Mesenchymal stem cell (in vitro differentiated cells and primary cell): Measurements from ENCODE around the gene WASHC4.

Experiments
- DNase-seq: peaks from one replicate; pipeline ENCODE4 v3.0.0-alpha.2; 2013
- H2AFZ ChIP-seq: one replicate; pipeline ENCODE4 v1.6.1; 2013; ENCODE audit warnings: low read depth, mild to moderate bottlenecking, control low read depth, inconsistent platforms, low read length, moderate library complexity
- H2AK5ac ChIP-seq: 2 replicates; pipeline ENCODE4 v1.6.1; 2013; ENCODE audit warnings: low read length, moderate library complexity, mild to moderate bottlenecking, inconsistent platforms; ENCODE audit not compliant: severe bottlenecking
- H2BK120ac ChIP-seq: one replicate; pipeline ENCODE4 v1.6.1; 2013; ENCODE audit warnings: low read depth, mild to moderate bottlenecking, inconsistent platforms, low read length, moderate library complexity
- H2BK12ac ChIP-seq, 2 experiments: one replicate each; pipeline ENCODE4 v1.6.1; 2013; ENCODE audit warnings: inconsistent platforms in 2 of 2, low read length in 2 of 2, mild to moderate bottlenecking in 2 of 2, moderate library complexity in 2 of 2, control low read depth in 1 of 2
- H2BK15ac ChIP-seq: one replicate; pipeline ENCODE4 v1.6.1; 2013; ENCODE audit warnings: mild to moderate bottlenecking, low read depth, inconsistent platforms; ENCODE audit not compliant: poor library complexity, severe bottlenecking
- H2BK5ac ChIP-seq: 2 replicates; pipeline ENCODE4 v1.6.1; 2013; ENCODE audit warnings: low read depth, mild to moderate bottlenecking, low read length, control low read depth, inconsistent platforms; ENCODE audit not compliant: poor library complexity, severe bottlenecking
- H3K14ac ChIP-seq, 2 experiments: one replicate each; pipeline ENCODE4 v1.6.1; 2013; ENCODE audit warnings: inconsistent platforms in 2 of 2, low read length in 2 of 2, control low read depth in 1 of 2, mild to moderate bottlenecking in 1 of 2, moderate library complexity in 1 of 2
- H3K18ac ChIP-seq, 2 experiments: one replicate each; pipeline ENCODE4 v1.6.1; 2013; ENCODE audit warnings: inconsistent platforms in 2 of 2, low read length in 2 of 2, control low read depth in 1 of 2, low read depth in 1 of 2, mild to moderate bottlenecking in 1 of 2
- H3K23ac ChIP-seq, 2 experiments: one replicate each; pipeline ENCODE4 v1.6.1; 2013; ENCODE audit warnings: inconsistent platforms in 2 of 2, low read length in 2 of 2, mild to moderate bottlenecking in 2 of 2, moderate library complexity in 2 of 2, control low read depth in 1 of 2
- H3K27ac ChIP-seq: 2 replicates; pipeline ENCODE4 v1.5.1; 2013; ENCODE audit warnings: mild to moderate bottlenecking, moderate library complexity, low read length, control low read depth, inconsistent platforms; ENCODE audit not compliant: poor library complexity, severe bottlenecking
- H3K27me3 ChIP-seq, 2 experiments: 2 replicates each; pipeline versions ENCODE4 v1.6.1 to v1.7.0; 2013; ENCODE audit warnings: low read length in 2 of 2, mild to moderate bottlenecking in 2 of 2, moderate library complexity in 2 of 2, control low read depth in 1 of 2, inconsistent platforms in 1 of 2; ENCODE audit not compliant: control insufficient read depth in 1 of 2, insufficient read depth in 1 of 2
- H3K36me3 ChIP-seq, 2 experiments: 2 replicates each; pipeline versions ENCODE4 v1.6.1 to v1.7.0; 2013; ENCODE audit warnings: low read length in 2 of 2, control low read depth in 1 of 2, inconsistent platforms in 1 of 2, low read depth in 1 of 2, mild to moderate bottlenecking in 1 of 2; ENCODE audit not compliant: insufficient read depth in 2 of 2, control insufficient read depth in 1 of 2
- H3K4ac ChIP-seq, 2 experiments: one replicate each; pipeline ENCODE4 v1.6.1; 2013; ENCODE audit warnings: inconsistent platforms in 2 of 2, low read length in 2 of 2, mild to moderate bottlenecking in 2 of 2, moderate library complexity in 2 of 2, control low read depth in 1 of 2, low read depth in 1 of 2
- H3K4me1 ChIP-seq: 2 replicates; pipeline ENCODE4 v1.6.1; 2013; ENCODE audit warnings: low read depth, low read length, control low read depth; ENCODE audit not compliant: control insufficient read depth, insufficient read depth
- H3K4me2 ChIP-seq: 2 replicates; pipeline ENCODE4 v1.6.1; 2013; ENCODE audit warnings: low read length, mild to moderate bottlenecking, inconsistent platforms; ENCODE audit not compliant: poor library complexity, severe bottlenecking
- H3K4me3 ChIP-seq, 2 experiments: 2 replicates each; pipeline versions ENCODE4 v1.5.1 to v1.7.0; 2013; ENCODE audit warnings: low read length in 2 of 2, mild to moderate bottlenecking in 2 of 2, control low read depth in 1 of 2, low read depth in 1 of 2; ENCODE audit not compliant: insufficient read depth in 1 of 2
- H3K79me1 ChIP-seq: replicated peaks from 2 replicates; pipeline ENCODE4 v1.6.1; 2013; ENCODE audit warnings: mild to moderate bottlenecking, control low read depth, low read length, inconsistent platforms; ENCODE audit not compliant: poor library complexity, severe bottlenecking
- H3K9ac ChIP-seq: 2 replicates; pipeline ENCODE4 v1.7.0; 2013; ENCODE audit warnings: mild to moderate bottlenecking, low read length, moderate library complexity
- H3K9me3 ChIP-seq: 2 replicates; pipeline ENCODE4 v1.7.0; 2013; ENCODE audit warnings: mild to moderate bottlenecking, low read length; ENCODE audit not compliant: control insufficient read depth
- H4K8ac ChIP-seq: one replicate; pipeline ENCODE4 v1.6.1; 2013; ENCODE audit warnings: inconsistent platforms, mild to moderate bottlenecking, low read length, moderate library complexity
- H4K91ac ChIP-seq: one replicate; pipeline ENCODE4 v1.6.1; 2013; ENCODE audit warnings: mild to moderate bottlenecking, low read length, inconsistent platforms
- WGBS: methylation state at CpG from one replicate; pipeline ENCODE4 v1.1.7; 2013; ENCODE audit warnings: mixed read lengths; 5-methylcytosine and 5-hydroxymethylcytosine counted together

WASHC4 gene

DNA sequence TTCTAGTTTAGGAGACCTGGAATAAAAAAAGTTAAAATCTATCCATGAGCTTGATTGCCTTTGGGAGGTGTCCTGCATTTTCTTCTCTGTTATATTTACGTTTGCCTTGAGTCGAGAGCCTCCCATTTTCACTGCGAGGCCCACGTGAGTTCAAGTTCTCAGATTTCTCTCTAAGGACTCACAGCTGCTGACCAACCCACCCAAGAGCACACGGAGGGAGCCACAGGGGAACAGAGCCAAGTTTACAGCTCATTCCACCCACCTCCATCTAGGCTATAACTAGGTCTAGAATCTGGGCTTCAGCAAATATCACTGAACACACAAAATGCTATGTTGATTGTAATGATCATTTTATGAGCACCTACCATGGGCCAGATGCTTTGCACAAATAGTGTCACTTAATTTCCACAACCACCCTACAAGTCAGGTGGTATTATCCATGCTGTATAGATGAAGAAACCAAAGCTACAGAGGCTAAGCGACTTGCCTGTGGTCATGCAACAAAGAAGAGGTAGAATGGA lies 40.0 kb upstream of the WASHC4 start:
- H3K14ac ChIP-seq = no peak overlapping the region
- 74% methylated on average over 6 of the region's 6 CpGs for WGBS
- H3K79me1 ChIP-seq = no peaks in the 10 kb centered on the region

DNA sequence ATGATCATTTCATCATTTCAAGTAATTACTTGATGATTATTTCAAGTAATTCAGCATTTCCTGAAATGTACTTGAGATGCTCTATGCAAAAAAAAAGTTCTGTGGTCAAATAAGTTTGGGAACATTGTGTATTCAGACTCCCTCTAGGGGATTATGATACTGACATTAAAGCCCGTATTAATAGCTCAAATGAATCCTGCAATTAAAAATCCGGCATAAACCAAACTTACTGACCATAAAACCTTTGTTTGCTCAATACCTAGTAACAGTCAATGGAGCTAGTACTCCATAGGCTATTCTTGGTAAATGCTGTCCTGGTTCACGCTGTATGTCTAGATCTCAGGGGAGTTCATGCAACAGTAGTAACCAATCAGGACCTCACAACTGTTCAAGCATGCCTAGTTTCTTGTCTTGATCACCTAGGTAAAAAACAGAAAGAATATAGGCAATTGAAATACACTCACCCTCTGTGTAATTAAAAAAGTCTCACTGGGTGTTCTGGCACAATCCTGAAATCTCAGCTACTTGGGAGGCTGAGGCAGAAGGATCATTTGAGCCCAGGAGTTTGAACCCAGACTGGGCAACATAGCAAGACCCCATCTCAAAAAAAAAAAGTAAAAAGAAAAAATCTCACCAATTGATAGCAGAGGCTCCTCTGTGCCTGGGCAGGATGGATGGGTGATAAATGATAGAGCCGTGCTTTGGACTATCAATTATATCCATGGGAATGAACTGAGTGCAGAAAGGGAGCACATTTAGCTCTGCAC lies 37.4 kb upstream of the WASHC4 start:
- Histone ChIP-seq H3K14ac (no peak overlapping the region), H2BK5ac (no peak overlapping the region), H2AFZ (no peak overlapping the region), H2BK12ac (no peak overlapping the region), H3K4me2 (no peak overlapping the region), H3K27ac (no peak overlapping the region), H3K27me3 (no peaks in the 10 kb centered on the region), H3K9me3 (no peaks in the 10 kb centered on the region), H3K23ac (no peak overlapping the region), H4K91ac (no peak overlapping the region), H2BK120ac (no peak overlapping the region), H3K4me1 (no peaks in the 10 kb centered on the region), H3K79me1 (no peaks in the 10 kb centered on the region), H2BK15ac (no peak overlapping the region), H2AK5ac (no peak overlapping the region), H3K4me3 (no peak overlapping the region), H3K36me3 (peaks cover 0 to 52% of the 10 kb centered on the region in 2 experiments), H4K8ac (no peak overlapping the region), H3K9ac (no peak overlapping the region), H3K18ac (no peak overlapping the region), H3K4ac (no peak overlapping the region)
- 76% methylated on average over 4 of the region's 4 CpGs for WGBS
- no peak for DNase-seq

More for the DNA sequence above, 40.0 kb upstream of the WASHC4 start:
- Histone ChIP-seq H3K18ac (no peak overlapping the region), H3K23ac (no peak overlapping the region), H2BK12ac (no peak overlapping the region), H3K4me1 (no peaks in the 10 kb centered on the region), H4K91ac (no peak overlapping the region), H2BK15ac (no peak overlapping the region), H3K4me3 (no peak overlapping the region), H2AK5ac (no peak overlapping the region), H3K4me2 (no peak overlapping the region), H4K8ac (no peak overlapping the region), H2BK5ac (no peak overlapping the region), H3K27ac (no peak overlapping the region), H2AFZ (no peak overlapping the region), H3K9me3 (no peaks in the 10 kb centered on the region), H3K27me3 (no peaks in the 10 kb centered on the region), H3K9ac (peak overlapping the region; percentile 9), H3K36me3 (peaks cover 1 to 58% of the 10 kb centered on the region in 2 experiments), H2BK120ac (no peak overlapping the region), H3K4ac (no peak overlapping the region)
- DNase-seq = no peak

DNA sequence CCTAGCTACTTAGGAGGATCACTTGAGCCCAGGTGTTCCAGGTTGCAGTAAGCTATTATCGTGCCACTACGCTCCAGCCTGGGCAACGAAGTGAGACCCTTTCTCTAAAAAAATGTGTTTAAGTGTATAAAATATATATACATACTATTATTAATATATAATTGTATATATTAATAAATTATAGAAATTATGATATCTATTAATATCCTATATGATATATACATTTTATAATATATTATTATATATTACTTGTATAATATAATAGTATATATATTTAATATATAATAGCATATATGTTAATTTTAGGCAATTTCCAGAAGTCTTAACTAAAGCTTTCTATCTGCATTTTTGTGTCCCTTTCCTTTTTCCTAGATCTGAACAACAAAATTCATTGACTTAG lies 35.5 kb upstream of the WASHC4 start:
- H3K18ac ChIP-seq = no peak overlapping the region
- no peak overlapping the region for H3K4ac ChIP-seq
- H3K14ac ChIP-seq = no peak overlapping the region
- H2AFZ ChIP-seq = no peak overlapping the region
- H3K79me1 ChIP-seq = no peaks in the 10 kb centered on the region
- H2BK12ac ChIP-seq = no peak overlapping the region
- no peaks in the 10 kb centered on the region for H3K27me3 ChIP-seq
- WGBS = no CpG with 5 or more reads among the region's 3 CpGs
- no peak overlapping the region for H2BK120ac ChIP-seq
- H3K4me2 ChIP-seq = no peak overlapping the region
- DNase-seq = no peak
- H3K27ac ChIP-seq = no peak overlapping the region
- no peak overlapping the region for H3K4me3 ChIP-seq
- no peak overlapping the region for H2BK15ac ChIP-seq
- H3K36me3 ChIP-seq = peaks cover 0 to 37% of the 10 kb centered on the region in 2 experiments
- H3K9ac ChIP-seq = no peak overlapping the region
- H3K4me1 ChIP-seq = no peaks in the 10 kb centered on the region
- no peak overlapping the region for H2AK5ac ChIP-seq
- no peak overlapping the region for H2BK5ac ChIP-seq
- no peak overlapping the region for H3K23ac ChIP-seq
- no peak overlapping the region for H4K8ac ChIP-seq
- no peaks in the 10 kb centered on the region for H3K9me3 ChIP-seq
- no peak overlapping the region for H4K91ac ChIP-seq

DNA sequence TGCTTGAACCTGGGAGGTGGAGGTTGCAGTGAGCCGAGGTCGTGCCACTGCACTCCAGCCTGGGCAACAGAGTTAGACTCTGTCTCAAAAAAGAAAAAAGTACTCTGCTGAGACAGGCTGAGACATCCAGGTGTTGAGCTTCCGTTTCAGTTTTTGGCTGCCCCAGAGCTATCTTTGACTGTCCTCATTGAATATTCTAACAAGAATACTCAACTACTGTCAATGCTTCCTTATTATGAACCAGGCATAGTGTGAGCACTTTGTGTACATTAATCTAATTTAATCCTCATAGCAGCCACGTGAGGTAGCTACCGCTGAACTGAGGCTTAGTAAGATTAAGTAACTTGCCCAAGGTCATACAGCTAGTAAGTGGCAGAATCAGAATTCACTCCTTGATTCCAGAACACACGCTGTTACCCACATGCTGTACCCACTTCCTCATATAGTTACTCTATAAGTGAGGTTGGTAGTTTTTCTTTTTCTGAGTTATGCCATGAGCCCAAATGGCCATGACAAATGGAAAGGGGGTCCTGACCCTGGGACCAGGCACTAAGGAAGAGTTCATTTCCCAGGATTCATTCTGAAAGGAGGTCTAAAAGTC lies 34.5 kb upstream of the WASHC4 start:
- no peak for DNase-seq
- Histone ChIP-seq H2AK5ac (no peak overlapping the region), H3K79me1 (no peaks in the 10 kb centered on the region), H3K9ac (no peak overlapping the region), H3K36me3 (peaks cover 0 to 35% of the 10 kb centered on the region in 2 experiments), H4K8ac (no peak overlapping the region), H4K91ac (no peak overlapping the region), H3K4me2 (no peak overlapping the region), H2BK120ac (no peak overlapping the region), H3K9me3 (no peaks in the 10 kb centered on the region), H2BK15ac (no peak overlapping the region), H3K23ac (no peak overlapping the region), H3K4me1 (no peaks in the 10 kb centered on the region), H3K4me3 (no peak overlapping the region), H3K14ac (no peak overlapping the region), H3K27me3 (no peaks in the 10 kb centered on the region), H3K18ac (no peak overlapping the region), H2BK12ac (no peak overlapping the region), H2BK5ac (no peak overlapping the region), H2AFZ (no peak overlapping the region), H3K4ac (no peak overlapping the region), H3K27ac (no peak overlapping the region)
- WGBS = 98% methylated on average over 5 of the region's 6 CpGs
